ENCODE data around the gene RPL22L1. TPM values are rescaled to one million over a fixed set of nuclear protein-coding genes. Genes with fewer than 3 reads are reported as not detected.

RPL22L1 gene
- polyA plus RNA-seq, 2 of the 4 experiments (the other 2 are of a cell fraction): 258 to 309 TPM

DNA sequence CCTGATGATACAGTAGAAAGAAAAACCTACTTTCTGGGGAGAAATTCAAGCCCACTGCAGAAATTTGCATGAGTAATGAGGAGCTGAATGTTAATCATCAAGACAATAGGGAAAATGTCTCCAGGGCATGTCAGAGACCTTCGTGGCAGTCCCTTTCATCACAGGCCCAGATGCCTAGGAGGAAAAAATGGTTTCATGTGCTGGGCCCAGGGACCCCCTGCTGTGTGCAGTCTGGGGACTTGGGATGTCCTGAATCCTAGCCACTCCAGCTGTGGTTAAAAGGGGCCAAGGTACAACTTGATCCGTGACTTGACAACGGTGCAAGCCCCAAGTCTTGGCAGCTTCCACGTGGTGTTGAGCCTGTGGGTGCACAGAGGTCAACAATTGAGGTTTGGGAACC is 48.7 kb upstream of the RPL22L1 start:
- no peak for DNase-seq (ENCODE audit: low read depth in 1 of 2, low spot score in 1 of 2)
- CTCF ChIA-PET: no interaction called here
- TF ChIP-seq EHMT2 (IDR thresholded peaks at IDR 0.05; ENCODE audit: low read depth): no peak
- TF ChIP-seq JUNB (IDR thresholded peaks at IDR 0.05): no peak
- TF ChIP-seq HEYL (CRISPR knock-in tag; IDR thresholded peaks at IDR 0.05): no peak
- TF ChIP-seq, protein P1, sequence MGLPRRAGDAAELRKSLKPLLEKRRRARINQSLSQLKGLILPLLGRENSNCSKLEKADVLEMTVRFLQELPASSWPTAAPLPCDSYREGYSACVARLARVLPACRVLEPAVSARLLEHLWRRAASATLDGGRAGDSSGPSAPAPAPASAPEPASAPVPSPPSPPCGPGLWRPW (IDR thresholded peaks at IDR 0.05): no peak
- TF ChIP-seq RAD21 (conservative IDR thresholded peaks at IDR 0.05 in 1 of 2, IDR thresholded peaks at IDR 0.05 in 1 of 2): no peak
- TF ChIP-seq ZFP36 (IDR thresholded peaks at IDR 0.05; ENCODE audit: borderline replicate concordance, partially characterized antibody): peak; percentile 55
- TF ChIP-seq, protein P2, sequence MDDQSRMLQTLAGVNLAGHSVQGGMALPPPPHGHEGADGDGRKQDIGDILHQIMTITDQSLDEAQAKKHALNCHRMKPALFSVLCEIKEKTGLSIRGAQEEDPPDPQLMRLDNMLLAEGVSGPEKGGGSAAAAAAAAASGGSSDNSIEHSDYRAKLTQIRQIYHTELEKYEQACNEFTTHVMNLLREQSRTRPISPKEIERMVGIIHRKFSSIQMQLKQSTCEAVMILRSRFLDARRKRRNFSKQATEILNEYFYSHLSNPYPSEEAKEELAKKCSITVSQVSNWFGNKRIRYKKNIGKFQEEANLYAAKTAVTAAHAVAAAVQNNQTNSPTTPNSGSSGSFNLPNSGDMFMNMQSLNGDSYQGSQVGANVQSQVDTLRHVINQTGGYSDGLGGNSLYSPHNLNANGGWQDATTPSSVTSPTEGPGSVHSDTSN (IDR thresholded peaks at IDR 0.05): no peak
- no peaks in the 10 kb centered on the region for H3K4me1 ChIP-seq
- H3K4me2 ChIP-seq: no peak overlapping the region
- POLR2A ChIA-PET: no interaction called here
- H3K27ac ChIP-seq: no peak overlapping the region
- 2% methylated on average over 3 of the region's 4 CpGs for WGBS (ENCODE audit: missing lambda C conversion rate)
- ATAC-seq: no peak
- H3K4me3 ChIP-seq: no peak overlapping the region
- no peak for FAIRE-seq
- peaks cover 19% of the 10 kb centered on the region; the same call in 2 of the 3 replicates for H3K9me3 ChIP-seq

DNA sequence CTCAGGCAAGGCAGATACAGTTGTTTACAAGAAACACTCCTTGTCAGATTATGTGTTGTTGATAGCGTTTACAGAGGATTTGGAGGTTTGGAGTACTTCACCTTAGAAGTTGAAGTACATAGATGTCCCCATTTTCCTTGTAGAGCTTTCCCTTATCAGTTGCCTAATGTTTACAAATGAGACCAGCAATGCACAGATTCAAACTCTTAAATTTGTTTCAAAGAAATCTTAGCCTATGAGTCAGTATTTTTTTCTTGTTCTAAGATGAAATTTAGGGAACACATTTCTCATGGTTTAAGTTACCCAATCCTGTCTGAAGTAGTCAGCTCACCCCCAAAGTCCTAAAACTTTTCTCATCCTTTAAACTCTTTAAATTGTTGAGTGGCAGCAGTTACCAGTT is 44.7 kb upstream of the RPL22L1 start:
- WGBS (ENCODE audit: missing lambda C conversion rate): 0% methylated on average over 1 of the region's 1 CpG
- ChIA-PET CTCF (no interaction called here), POLR2A (interaction anchor here (1.1 kb wide), 1 partner anchor 45 kb away, joined by 3 read pairs; the partner anchor contains the start of gene RPL22L1)
- TF ChIP-seq HDAC2 (IDR thresholded peaks at IDR 0.05) (no peak), PHF8 (IDR thresholded peaks at IDR 0.05; ENCODE audit: borderline replicate concordance, low read depth) (no peak), JUNB (IDR thresholded peaks at IDR 0.05) (no peak), GATA3 (IDR thresholded peaks at IDR 0.05; ENCODE audit: borderline replicate concordance) (no peak), NPAS2 (CRISPR knock-in tag; IDR thresholded peaks at IDR 0.05; ENCODE audit: borderline replicate concordance) (no peak), ESRRA (IDR thresholded peaks at IDR 0.05; ENCODE audit: borderline replicate concordance, low read length) (no peak), HOXB13 (CRISPR knock-in tag; IDR thresholded peaks at IDR 0.05; ENCODE audit: low read depth) (no peak), EP300 (IDR thresholded peaks at IDR 0.05) (no peak), CBX8 (IDR thresholded peaks at IDR 0.05) (no peak), FOXS1 (CRISPR knock-in tag; IDR thresholded peaks at IDR 0.05) (no peak)
- TF ChIP-seq, protein P1 (IDR thresholded peaks at IDR 0.05): no peak
- Histone ChIP-seq H3K4me1 (no peaks in the 10 kb centered on the region), H3K4me3 (no peak overlapping the region), H3K27ac (no peak overlapping the region), H3K4me2 (no peak overlapping the region), H3K9me3 (peaks cover 21% of the 10 kb centered on the region; the same call in 2 of the 3 replicates)
- DNase-seq (ENCODE audit: low read depth in 1 of 2, low spot score in 1 of 2) (no peak), ATAC-seq (no peak), FAIRE-seq (no peak)

DNA sequence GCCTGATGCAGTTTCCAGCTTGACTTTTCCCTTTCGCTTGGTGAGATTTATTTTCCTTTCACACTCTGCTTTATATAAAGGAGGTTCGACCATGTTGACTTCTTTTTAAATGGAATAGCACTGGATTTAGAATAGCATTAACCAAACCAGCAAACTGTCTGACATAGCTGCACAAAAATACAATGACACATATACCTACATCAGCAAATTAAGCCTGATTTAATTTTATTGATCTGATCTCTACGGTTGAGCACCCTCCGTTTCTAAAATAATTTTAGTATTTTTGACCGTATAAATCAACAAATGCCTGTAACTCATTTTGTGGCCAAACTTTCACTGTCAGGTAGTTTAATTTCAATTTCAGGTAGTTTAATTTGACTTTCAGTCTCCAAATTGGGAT is 44.2 kb upstream of the RPL22L1 start:
- no peak overlapping the region for H3K4me3 ChIP-seq
- H3K4me2 ChIP-seq: no peak overlapping the region
- FAIRE-seq (no peak), ATAC-seq (no peak), DNase-seq (ENCODE audit: low read depth in 1 of 2, low spot score in 1 of 2) (no peak)
- ChIA-PET POLR2A (no interaction called here), CTCF (no interaction called here)
- H3K27ac ChIP-seq: no peak overlapping the region
- peaks cover 23% of the 10 kb centered on the region; the same call in 2 of the 3 replicates for H3K9me3 ChIP-seq
- H3K4me1 ChIP-seq: no peaks in the 10 kb centered on the region
- 92% methylated on average over 5 of the region's 5 CpGs for WGBS (ENCODE audit: missing lambda C conversion rate)
- no peak for TF ChIP-seq TP53 (CRISPR knock-in tag; IDR thresholded peaks at IDR 0.05)
- TF ChIP-seq MAFK (IDR thresholded peaks at IDR 0.05; ENCODE audit: partially characterized antibody): peak; percentile 41

DNA sequence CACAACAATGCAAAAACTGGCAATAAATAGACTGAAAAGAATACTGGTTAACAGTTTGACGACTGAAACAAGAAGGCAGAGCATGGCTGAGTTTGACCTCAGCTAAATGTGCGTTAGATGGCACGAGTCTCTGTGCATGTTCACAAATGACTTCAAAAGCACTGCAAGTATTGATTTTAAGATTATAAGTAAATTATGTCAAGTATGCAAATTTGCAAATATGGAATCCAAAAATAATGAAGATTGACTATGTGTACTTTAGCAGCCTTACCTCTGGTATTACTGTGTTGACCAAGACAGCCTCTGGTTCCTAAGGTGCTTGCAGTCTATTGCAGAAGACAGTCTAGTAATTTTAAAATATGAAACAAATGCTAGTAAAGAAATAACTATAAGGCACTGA is 41.1 kb upstream of the RPL22L1 start:
- peaks cover 14% of the 10 kb centered on the region for H3K4me1 ChIP-seq
- ATAC-seq (no peak), FAIRE-seq (no peak), DNase-seq (ENCODE audit: low read depth in 1 of 2, low spot score in 1 of 2) (no peak)
- POLR2A ChIA-PET: no interaction called here
- no peak overlapping the region for H3K27ac ChIP-seq
- no peak overlapping the region for H3K4me2 ChIP-seq
- CTCF ChIA-PET: interaction anchor here (0.6 kb wide), 1 partner anchor 698 kb away, joined by 3 read pairs; no protein-coding TSS in a partner anchor
- peaks cover 10% of the 10 kb centered on the region; the same call in 2 of the 3 replicates for H3K9me3 ChIP-seq
- no peak overlapping the region for H3K4me3 ChIP-seq
- 81% methylated on average over 3 of the region's 3 CpGs for WGBS (ENCODE audit: missing lambda C conversion rate)
- TF ChIP-seq, protein P1 (IDR thresholded peaks at IDR 0.05): no peak
- no peak for TF ChIP-seq HDAC2 (IDR thresholded peaks at IDR 0.05)
- TF ChIP-seq MAFK (IDR thresholded peaks at IDR 0.05; ENCODE audit: partially characterized antibody): peak; percentile 59

All from A549 (cell line).